ENCODE data around the gene WDR36. TPM values are rescaled to one million over a fixed set of nuclear protein-coding genes. Genes with fewer than 3 reads are reported as not detected.

The WDR36 gene
- total and polyA plus RNA-seq, 2 of the 8 experiments (the other 6 are each of a cell fraction or from before 2014, with no cell fraction given) = 9.3 to 41.8 TPM

DNA sequence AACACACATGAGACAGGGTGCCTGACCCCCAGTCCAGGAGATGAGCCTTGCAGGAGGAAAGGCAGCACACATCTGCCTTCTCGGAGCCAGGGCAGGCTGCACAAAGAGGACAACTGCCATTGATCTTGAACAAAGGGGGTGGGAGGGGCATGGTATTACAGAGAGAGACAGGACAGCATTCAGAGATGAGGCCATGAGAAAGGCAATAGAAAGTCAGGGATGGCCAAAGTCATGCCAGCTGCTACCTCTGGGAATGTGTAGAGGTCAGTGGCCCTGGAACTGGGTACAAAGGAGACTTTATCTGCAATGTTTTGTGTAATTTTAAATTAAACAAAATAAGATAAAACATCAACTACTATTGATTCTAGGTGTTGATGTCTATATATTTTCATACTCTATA, 43.2 kb downstream of the WDR36 start:
- 0 out of 2 replicates have a peak overlapping the region, but pooled peaks have one; percentile 22 for H2BK20ac ChIP-seq (ENCODE audit: low read length)
- no peaks in the 10 kb centered on the region for H3K27me3 ChIP-seq (replicated peaks in 1 of 4; ENCODE audit: control insufficient read depth in 3 of 4, extremely low read depth in 1 of 4, insufficient read depth in 3 of 4, low read length in 3 of 4)
- H3K9ac ChIP-seq (replicated peaks in 1 of 4; ENCODE audit: extremely low read depth in 1 of 4, low read depth in 3 of 4, low read length in 3 of 4) = no peak overlapping the region
- H4K91ac ChIP-seq (replicated peaks; ENCODE audit: insufficient read length, low read length) = no peak overlapping the region
- whole genome bisulfite sequencing, 2 experiments (ENCODE audit: extremely low coverage in 1 of 2, insufficient coverage in 1 of 2, insufficient read length in 1 of 2, insufficient replicate concordance in 2 of 2, low coverage in 1 of 2, low lambda C conversion rate in 2 of 2, missing lambda C conversion rate in 1 of 2) = 85% methylated on average over 1 of the region's 1 CpG; no CpG with 5 or more reads in 1 of the 2 experiments
- no peak overlapping the region for H2AK5ac ChIP-seq (ENCODE audit: low read depth, low read length)
- H3K23ac ChIP-seq (ENCODE audit: insufficient read length) = no peak overlapping the region
- H2AFZ ChIP-seq (ENCODE audit: low read length) = peak overlapping the region; percentile 93
- CTCF ChIA-PET (ENCODE audit: partially characterized antibody) = interaction anchor here (0.7 to 1.1 kb wide), 2 partner anchors 18 to 135 kb away, joined by 3 to 4 read pairs; no protein-coding TSS in a partner anchor
- no peak overlapping the region for H2BK120ac ChIP-seq (replicated peaks; ENCODE audit: low read depth, low read length)
- peaks cover 3 to 10% (median 7%) of the 10 kb centered on the region in 4 experiments for H3K4me1 ChIP-seq (replicated peaks in 1 of 4; ENCODE audit: control insufficient read depth in 3 of 4, insufficient read depth in 4 of 4, low read length in 3 of 4)
- H3K36me3 ChIP-seq (ENCODE audit: control insufficient read depth in 2 of 4, insufficient read depth in 4 of 4, low read length in 3 of 4) = no peaks in the 10 kb centered on the region
- H3K56ac ChIP-seq (replicated peaks; ENCODE audit: insufficient read length, low read depth, low read length) = no peak overlapping the region
- no peak overlapping the region for H3K4ac ChIP-seq (replicated peaks; ENCODE audit: insufficient read length, low read depth, low read length)
- no peak overlapping the region for H3K18ac ChIP-seq (ENCODE audit: extremely low read depth, low read length)
- H2BK15ac ChIP-seq (ENCODE audit: low read length) = no peak overlapping the region
- H4K20me1 ChIP-seq (replicated peaks in 1 of 2; ENCODE audit: control insufficient read depth in 1 of 2, insufficient read depth in 2 of 2, low read length in 2 of 2) = no peaks in the 10 kb centered on the region
- no peak overlapping the region for H3K14ac ChIP-seq (ENCODE audit: insufficient read length)
- H2BK12ac ChIP-seq (ENCODE audit: low read depth, low read length) = peak overlapping the region; percentile 13; the same call in 1 of the 2 replicates
- H3K79me2 ChIP-seq (ENCODE audit: control insufficient read depth in 1 of 2, insufficient read depth in 2 of 2, low read length in 2 of 2) = no peaks in the 10 kb centered on the region
- H3K79me1 ChIP-seq (ENCODE audit: low read depth, low read length) = no peaks in the 10 kb centered on the region
- no peak for FAIRE-seq
- no peak overlapping the region; the same call in 1 of the 2 replicates for H2BK5ac ChIP-seq (ENCODE audit: low read depth, low read length)
- POLR2A ChIA-PET (ENCODE audit: partially characterized antibody) = interaction anchor here (1.3 kb wide), 2 partner anchors 10 to 43 kb away, joined by 3 read pairs; partner anchors contain the start of gene WDR36
- H3K4me3 ChIP-seq (ENCODE audit: extremely low read depth in 1 of 4, insufficient read depth in 2 of 4, low read depth in 3 of 4, low read length in 4 of 4) = no peak overlapping the region
- no peak overlapping the region for H4K8ac ChIP-seq (ENCODE audit: extremely low read depth, insufficient read depth, low read length)
- no peaks in the 10 kb centered on the region for H3K9me3 ChIP-seq (ENCODE audit: insufficient read depth in 2 of 2, low read depth in 1 of 2, low read length in 1 of 2)
- no peak overlapping the region for H3K27ac ChIP-seq (ENCODE audit: low read depth, low read length)
- no peak overlapping the region for H4K5ac ChIP-seq (ENCODE audit: insufficient read length, low read depth, low read length)
- H3K23me2 ChIP-seq (ENCODE audit: low read depth, low read length) = no peaks in the 10 kb centered on the region
- no peak overlapping the region for H3K4me2 ChIP-seq (ENCODE audit: insufficient read depth in 1 of 2, low read depth in 2 of 2, low read length in 2 of 2)
- DNase-seq (ENCODE audit: low read depth in 1 of 2, low spot score in 2 of 2) = no peak
- TF ChIP-seq EGR1 (IDR thresholded peaks at IDR 0.05; ENCODE audit: borderline replicate concordance, low read depth, low read length) = no peak
- TF ChIP-seq POU5F1 (IDR thresholded peaks at IDR 0.05; ENCODE audit: low read depth, low read length) = no peak
- no peak for TF ChIP-seq CREB1 (IDR thresholded peaks at IDR 0.05)
- TF ChIP-seq BCL11A (IDR thresholded peaks at IDR 0.05; ENCODE audit: low read depth in 2 of 2, low read length in 2 of 2) = no peak
- TF ChIP-seq NRF1 (IDR thresholded peaks at IDR 0.05; ENCODE audit: low read depth, low read length) = no peak
- TF ChIP-seq SP4 (IDR thresholded peaks at IDR 0.05; ENCODE audit: low read length) = no peak
- TF ChIP-seq RNF2 (IDR thresholded peaks at IDR 0.05; ENCODE audit: borderline replicate concordance, low read depth, low read length, missing control alignments, poor library complexity, severe bottlenecking) = no peak
- TF ChIP-seq, protein P1, sequence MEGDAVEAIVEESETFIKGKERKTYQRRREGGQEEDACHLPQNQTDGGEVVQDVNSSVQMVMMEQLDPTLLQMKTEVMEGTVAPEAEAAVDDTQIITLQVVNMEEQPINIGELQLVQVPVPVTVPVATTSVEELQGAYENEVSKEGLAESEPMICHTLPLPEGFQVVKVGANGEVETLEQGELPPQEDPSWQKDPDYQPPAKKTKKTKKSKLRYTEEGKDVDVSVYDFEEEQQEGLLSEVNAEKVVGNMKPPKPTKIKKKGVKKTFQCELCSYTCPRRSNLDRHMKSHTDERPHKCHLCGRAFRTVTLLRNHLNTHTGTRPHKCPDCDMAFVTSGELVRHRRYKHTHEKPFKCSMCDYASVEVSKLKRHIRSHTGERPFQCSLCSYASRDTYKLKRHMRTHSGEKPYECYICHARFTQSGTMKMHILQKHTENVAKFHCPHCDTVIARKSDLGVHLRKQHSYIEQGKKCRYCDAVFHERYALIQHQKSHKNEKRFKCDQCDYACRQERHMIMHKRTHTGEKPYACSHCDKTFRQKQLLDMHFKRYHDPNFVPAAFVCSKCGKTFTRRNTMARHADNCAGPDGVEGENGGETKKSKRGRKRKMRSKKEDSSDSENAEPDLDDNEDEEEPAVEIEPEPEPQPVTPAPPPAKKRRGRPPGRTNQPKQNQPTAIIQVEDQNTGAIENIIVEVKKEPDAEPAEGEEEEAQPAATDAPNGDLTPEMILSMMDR (IDR thresholded peaks at IDR 0.05; ENCODE audit: control extremely low read depth in 1 of 3, insufficient read depth in 1 of 3, low read depth in 1 of 3, low read length in 3 of 3) = no peak
- TF ChIP-seq ZNF274 (IDR thresholded peaks at IDR 0.05; ENCODE audit: borderline replicate concordance, extremely low read depth, low read length) = no peak
- no peak for TF ChIP-seq BACH1 (IDR thresholded peaks at IDR 0.05; ENCODE audit: low read length)
- no peak for TF ChIP-seq RFX5 (IDR thresholded peaks at IDR 0.05; ENCODE audit: borderline replicate concordance, low read depth, low read length)
- no peak for TF ChIP-seq CBX5 (IDR thresholded peaks at IDR 0.05; ENCODE audit: low read depth, low read length)
